Amniotic stem cell (primary cell): Measurements from ENCODE around the gene COG5.

Experiments used
- DNase-seq: peaks from one replicate; lab custom pipeline; 2025; lab: John Stamatoyannopoulos, UW

The COG5 gene

GRCh38 chr7:107394276-107394675 lies 169.4 kb downstream of the COG5 start:
- DNase-seq = no peak

- no peak for DNase-seq
Measured at GRCh38 chr7:107392830-107393229, 170.9 kb downstream of the COG5 start.

GRCh38 chr7:107390916-107391315 lies 172.8 kb downstream of the COG5 start:
- DNase-seq = no peak

- DNase-seq = no peak
Measured at GRCh38 chr7:107388604-107389003, 175.1 kb downstream of the COG5 start.

- DNase-seq = peak; percentile 77
Measured at GRCh38 chr7:107387573-107388219, 176.0 kb downstream of the COG5 start.

- no peak for DNase-seq
Measured at GRCh38 chr7:107387128-107387527, 176.6 kb downstream of the COG5 start.

GRCh38 chr7:107386548-107387102 lies 177.1 kb downstream of the COG5 start:
- DNase-seq = no peak

GRCh38 chr7:107384025-107384424 lies 179.7 kb downstream of the COG5 start:
- no peak for DNase-seq

- no peak for DNase-seq
Measured at GRCh38 chr7:107383203-107383602, 180.5 kb downstream of the COG5 start.

- no peak for DNase-seq
Measured at GRCh38 chr7:107381453-107381852, 182.3 kb downstream of the COG5 start.

- DNase-seq = no peak
Measured at GRCh38 chr7:107373354-107373753, 190.4 kb downstream of the COG5 start.

- DNase-seq = peak; percentile 37
Measured at GRCh38 chr7:107372298-107372697, 191.4 kb downstream of the COG5 start.

- no peak for DNase-seq
Measured at GRCh38 chr7:107370816-107371215, 192.9 kb downstream of the COG5 start.

GRCh38 chr7:107364787-107365186 lies 198.9 kb downstream of the COG5 start:
- no peak for DNase-seq

- DNase-seq = no peak
Measured at GRCh38 chr7:107359520-107360316, 204.0 kb downstream of the COG5 start.

- DNase-seq = no peak
Measured at GRCh38 chr7:107355616-107356015, 208.1 kb downstream of the COG5 start.

GRCh38 chr7:107354640-107355039 lies 209.1 kb downstream of the COG5 start:
- DNase-seq = no peak

GRCh38 chr7:107353701-107354100 lies 210.0 kb downstream of the COG5 start:
- DNase-seq = no peak

- DNase-seq = no peak
Measured at GRCh38 chr7:107345898-107346297, 217.8 kb downstream of the COG5 start.

- DNase-seq = no peak
Measured at GRCh38 chr7:107344799-107345198, 218.9 kb downstream of the COG5 start.

- no peak for DNase-seq
Measured at GRCh38 chr7:107344286-107344685, 219.4 kb downstream of the COG5 start.

GRCh38 chr7:107338080-107338479 lies 225.6 kb downstream of the COG5 start:
- no peak for DNase-seq
